HEK293 (cell line): Measurements from ENCODE around the gene MYO7B.

ENCODE experiments used
- CTCF ChIA-PET: fragments of 350-600 bp; formaldehyde crosslinking; extraction: SDS; loops from one replicate; lab custom pipeline; 2021; ENCODE audit warnings: antibody characterized with exemption; lab: Yijun Ruan, JAX
- POLR2A ChIA-PET: fragments of 300-600 bp; formaldehyde crosslinking; extraction: SDS; loops from one replicate; lab custom pipeline; 2020; ENCODE audit warnings: antibody characterized with exemption, inconsistent platforms; lab: Yijun Ruan, JAX
- H3K27ac ChIP-seq: fragments of 200-500 bp; sonication (Bioruptor generic); 2 replicates; pipeline ENCODE4 v1.5.1; 2014; ENCODE audit warnings: low read depth, low read length, control low read depth, inconsistent platforms; ENCODE audit errors: extremely low read depth
- H3K36me3 ChIP-seq, 2 experiments: fragments of 200-500 bp in 1 of 2; sonication (Bioruptor generic) in 1 of 2; 1 replicate in 1 of 2; 2 replicates in 1 of 2; pipeline ENCODE4 v1.5.1; 2014 to 2017; ENCODE audit warnings: inconsistent platforms in 2 of 2, low read length in 2 of 2; ENCODE audit not compliant: control insufficient read depth in 2 of 2, insufficient read depth in 1 of 2
- H3K4me1 ChIP-seq: fragments of 200-500 bp; sonication (Bioruptor generic); 2 replicates; pipeline ENCODE4 v1.5.1; 2014; ENCODE audit warnings: mild to moderate bottlenecking, low read length, inconsistent platforms; ENCODE audit not compliant: control insufficient read depth, insufficient read depth
- H3K4me3 ChIP-seq: 2 replicates; pipeline ENCODE4 v1.5.1; 2011; ENCODE audit warnings: low read depth, mild to moderate bottlenecking, control low read depth, low read length, moderate library complexity
- H3K9me3 ChIP-seq: fragments of 200-500 bp; sonication (Bioruptor generic); 2 replicates; pipeline ENCODE4 v1.5.1; 2014; ENCODE audit warnings: low read depth, low read length, inconsistent platforms; ENCODE audit not compliant: control insufficient read depth, insufficient read depth
- EGR2 ChIP-seq: fragments of 450-650 bp; formaldehyde crosslinking; IDR thresholded peaks from 2 replicates; pipeline ENCODE4 v1.5.1; 2016; ENCODE audit warnings: low read depth, missing biosample characterization, missing genetic modification characterization
- KLF9 ChIP-seq: fragments of 450-650 bp; formaldehyde crosslinking; IDR thresholded peaks from 2 replicates; pipeline ENCODE4 v1.5.1; 2016; ENCODE audit warnings: missing biosample characterization, missing genetic modification characterization, low read depth
- PBX3 ChIP-seq: sonication (generic); formaldehyde crosslinking; IDR thresholded peaks from 2 replicates; pipeline ENCODE4 v1.8.1; 2022; ENCODE audit warnings: mild to moderate bottlenecking, moderate library complexity, missing genetic modification reagents
- SALL2 ChIP-seq: fragments of 450-650 bp; formaldehyde crosslinking; IDR thresholded peaks from 2 replicates; pipeline ENCODE4 v1.5.0; 2017; ENCODE audit warnings: missing biosample characterization, mild to moderate bottlenecking, missing genetic modification characterization, borderline replicate concordance
- TCF7L2 ChIP-seq: IDR thresholded peaks from 2 replicates; pipeline ENCODE4 v1.6.1; 2011; ENCODE audit warnings: low read depth, mild to moderate bottlenecking, inconsistent platforms, low read length, moderate library complexity, borderline replicate concordance
- WT1 ChIP-seq: fragments of 450-650 bp; formaldehyde crosslinking; IDR thresholded peaks from 2 replicates; pipeline ENCODE4 v1.5.1; 2016; ENCODE audit warnings: missing biosample characterization, missing genetic modification characterization
- ZEB2 ChIP-seq: fragments of 450-650 bp; formaldehyde crosslinking; IDR thresholded peaks from 2 replicates; pipeline ENCODE4 v1.5.1; 2016; ENCODE audit warnings: missing biosample characterization, missing genetic modification characterization
- ZNF10 ChIP-seq: fragments of 450-650 bp; formaldehyde crosslinking; IDR thresholded peaks from 2 replicates; pipeline ENCODE4 v1.5.1; 2017; ENCODE audit warnings: missing biosample characterization, missing genetic modification characterization
- ZNF155 ChIP-seq: fragments of 450-650 bp; formaldehyde crosslinking; IDR thresholded peaks from 2 replicates; pipeline ENCODE4 v1.5.1; 2016; ENCODE audit warnings: missing biosample characterization, missing genetic modification characterization
- ZNF157 ChIP-seq: fragments of 450-650 bp; formaldehyde crosslinking; IDR thresholded peaks from 2 replicates; pipeline ENCODE4 v1.5.1; 2016; ENCODE audit warnings: missing biosample characterization, missing genetic modification characterization
- ZNF24 ChIP-seq: fragments of 450-650 bp; formaldehyde crosslinking; IDR thresholded peaks from 2 replicates; pipeline ENCODE4 v1.5.1; 2016; ENCODE audit warnings: missing biosample characterization, missing genetic modification characterization
- ZNF274 ChIP-seq, 2 experiments: fragments of 200-500 bp in 1 of 2; fragments of 450-650 bp in 1 of 2; sonication (Bioruptor generic) in 1 of 2; formaldehyde crosslinking in 1 of 2; IDR thresholded peaks; 2 replicates each; pipeline versions ENCODE4 v1.5.1 to v1.6.1; 2014 to 2016; ENCODE audit warnings: borderline replicate concordance in 1 of 2, inconsistent platforms in 1 of 2, low read length in 1 of 2, missing biosample characterization in 1 of 2, missing genetic modification characterization in 1 of 2
- ZNF302 ChIP-seq: fragments of 450-650 bp; formaldehyde crosslinking; IDR thresholded peaks from 2 replicates; pipeline ENCODE4 v1.5.1; 2016; ENCODE audit warnings: missing biosample characterization, missing genetic modification characterization, low read depth
- ZNF423 ChIP-seq: fragments of 450-650 bp; formaldehyde crosslinking; IDR thresholded peaks from 2 replicates; pipeline ENCODE4 v1.5.1; 2016; ENCODE audit warnings: missing biosample characterization, missing genetic modification characterization
- ZNF433 ChIP-seq: fragments of 450-650 bp; formaldehyde crosslinking; IDR thresholded peaks from 2 replicates; pipeline ENCODE4 v1.5.1; 2016; ENCODE audit warnings: missing biosample characterization, missing genetic modification characterization, low read depth
- ZNF514 ChIP-seq: fragments of 450-650 bp; formaldehyde crosslinking; IDR thresholded peaks from 2 replicates; pipeline ENCODE4 v1.5.1; 2016; ENCODE audit warnings: missing biosample characterization, missing genetic modification characterization
- ZNF571 ChIP-seq: fragments of 450-650 bp; formaldehyde crosslinking; IDR thresholded peaks from 2 replicates; pipeline ENCODE4 v1.5.0; 2017; ENCODE audit warnings: missing biosample characterization, missing genetic modification characterization
- ZNF623 ChIP-seq: fragments of 450-650 bp; formaldehyde crosslinking; IDR thresholded peaks from 2 replicates; pipeline ENCODE4 v1.5.1; 2016; ENCODE audit warnings: missing biosample characterization, missing genetic modification characterization
- ZNF664 ChIP-seq: fragments of 450-650 bp; formaldehyde crosslinking; IDR thresholded peaks from 2 replicates; pipeline ENCODE4 v1.5.1; 2016; ENCODE audit warnings: missing biosample characterization, missing genetic modification characterization
- ZNF701 ChIP-seq: fragments of 450-650 bp; formaldehyde crosslinking; IDR thresholded peaks from 2 replicates; pipeline ENCODE4 v1.5.1; 2016; ENCODE audit warnings: missing biosample characterization, missing genetic modification characterization
- ZNF76 ChIP-seq: fragments of 450-650 bp; formaldehyde crosslinking; IDR thresholded peaks from 2 replicates; pipeline ENCODE4; 2016; ENCODE audit warnings: low read depth, missing biosample characterization, missing genetic modification characterization, borderline replicate concordance
- TF ChIP-seq, protein P1 (sequence below): fragments of 450-650 bp; formaldehyde crosslinking; IDR thresholded peaks from 2 replicates; pipeline ENCODE4 v1.5.1; 2016; ENCODE audit warnings: missing biosample characterization, missing genetic modification characterization
- TF ChIP-seq, protein P2 (sequence below): fragments of 450-650 bp; formaldehyde crosslinking; IDR thresholded peaks from 2 replicates; pipeline ENCODE4 v1.5.1; 2017; ENCODE audit warnings: missing biosample characterization, missing genetic modification characterization
- TF ChIP-seq, protein P3 (sequence below): fragments of 450-650 bp; formaldehyde crosslinking; IDR thresholded peaks from 2 replicates; pipeline ENCODE4 v1.5.1; 2016; ENCODE audit warnings: missing biosample characterization, missing genetic modification characterization, low read depth

Gene MYO7B

DNA sequence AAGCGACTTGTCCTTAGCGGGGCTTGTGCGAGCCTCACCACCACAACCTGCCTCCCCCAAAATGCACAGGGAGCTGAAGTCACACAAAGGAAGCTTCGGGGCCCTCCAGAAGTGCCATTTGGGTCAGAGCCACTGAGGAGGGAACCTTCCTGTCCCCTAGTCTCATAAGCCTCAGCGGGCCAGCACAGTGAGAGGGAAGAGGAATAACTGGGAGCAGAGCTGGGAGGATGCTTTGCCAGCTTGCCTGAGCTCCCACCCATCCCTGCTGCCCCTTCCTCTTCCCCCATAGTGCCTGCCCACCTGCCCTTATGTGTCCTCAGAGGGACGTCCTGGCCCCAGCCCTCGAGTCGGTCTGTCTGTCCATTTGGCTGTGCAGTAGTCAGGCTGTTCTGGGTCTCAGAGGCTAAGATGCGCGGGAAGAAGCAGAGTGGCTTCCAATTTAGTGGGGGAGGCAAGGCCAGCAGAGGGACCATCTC, 58.7 kb downstream of the MYO7B start (continued):
- TF ChIP-seq, protein P1, sequence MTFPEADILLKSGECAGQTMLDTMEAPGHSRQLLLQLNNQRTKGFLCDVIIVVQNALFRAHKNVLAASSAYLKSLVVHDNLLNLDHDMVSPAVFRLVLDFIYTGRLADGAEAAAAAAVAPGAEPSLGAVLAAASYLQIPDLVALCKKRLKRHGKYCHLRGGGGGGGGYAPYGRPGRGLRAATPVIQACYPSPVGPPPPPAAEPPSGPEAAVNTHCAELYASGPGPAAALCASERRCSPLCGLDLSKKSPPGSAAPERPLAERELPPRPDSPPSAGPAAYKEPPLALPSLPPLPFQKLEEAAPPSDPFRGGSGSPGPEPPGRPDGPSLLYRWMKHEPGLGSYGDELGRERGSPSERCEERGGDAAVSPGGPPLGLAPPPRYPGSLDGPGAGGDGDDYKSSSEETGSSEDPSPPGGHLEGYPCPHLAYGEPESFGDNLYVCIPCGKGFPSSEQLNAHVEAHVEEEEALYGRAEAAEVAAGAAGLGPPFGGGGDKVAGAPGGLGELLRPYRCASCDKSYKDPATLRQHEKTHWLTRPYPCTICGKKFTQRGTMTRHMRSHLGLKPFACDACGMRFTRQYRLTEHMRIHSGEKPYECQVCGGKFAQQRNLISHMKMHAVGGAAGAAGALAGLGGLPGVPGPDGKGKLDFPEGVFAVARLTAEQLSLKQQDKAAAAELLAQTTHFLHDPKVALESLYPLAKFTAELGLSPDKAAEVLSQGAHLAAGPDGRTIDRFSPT (tag by site-specific recombination), result no peak
- no peak for TF ChIP-seq ZNF76 (tag by site-specific recombination)
- TF ChIP-seq, protein P2, sequence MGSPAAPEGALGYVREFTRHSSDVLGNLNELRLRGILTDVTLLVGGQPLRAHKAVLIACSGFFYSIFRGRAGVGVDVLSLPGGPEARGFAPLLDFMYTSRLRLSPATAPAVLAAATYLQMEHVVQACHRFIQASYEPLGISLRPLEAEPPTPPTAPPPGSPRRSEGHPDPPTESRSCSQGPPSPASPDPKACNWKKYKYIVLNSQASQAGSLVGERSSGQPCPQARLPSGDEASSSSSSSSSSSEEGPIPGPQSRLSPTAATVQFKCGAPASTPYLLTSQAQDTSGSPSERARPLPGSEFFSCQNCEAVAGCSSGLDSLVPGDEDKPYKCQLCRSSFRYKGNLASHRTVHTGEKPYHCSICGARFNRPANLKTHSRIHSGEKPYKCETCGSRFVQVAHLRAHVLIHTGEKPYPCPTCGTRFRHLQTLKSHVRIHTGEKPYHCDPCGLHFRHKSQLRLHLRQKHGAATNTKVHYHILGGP, result no peak
- TF ChIP-seq ZNF10 (tag by site-specific recombination), result no peak

DNA sequence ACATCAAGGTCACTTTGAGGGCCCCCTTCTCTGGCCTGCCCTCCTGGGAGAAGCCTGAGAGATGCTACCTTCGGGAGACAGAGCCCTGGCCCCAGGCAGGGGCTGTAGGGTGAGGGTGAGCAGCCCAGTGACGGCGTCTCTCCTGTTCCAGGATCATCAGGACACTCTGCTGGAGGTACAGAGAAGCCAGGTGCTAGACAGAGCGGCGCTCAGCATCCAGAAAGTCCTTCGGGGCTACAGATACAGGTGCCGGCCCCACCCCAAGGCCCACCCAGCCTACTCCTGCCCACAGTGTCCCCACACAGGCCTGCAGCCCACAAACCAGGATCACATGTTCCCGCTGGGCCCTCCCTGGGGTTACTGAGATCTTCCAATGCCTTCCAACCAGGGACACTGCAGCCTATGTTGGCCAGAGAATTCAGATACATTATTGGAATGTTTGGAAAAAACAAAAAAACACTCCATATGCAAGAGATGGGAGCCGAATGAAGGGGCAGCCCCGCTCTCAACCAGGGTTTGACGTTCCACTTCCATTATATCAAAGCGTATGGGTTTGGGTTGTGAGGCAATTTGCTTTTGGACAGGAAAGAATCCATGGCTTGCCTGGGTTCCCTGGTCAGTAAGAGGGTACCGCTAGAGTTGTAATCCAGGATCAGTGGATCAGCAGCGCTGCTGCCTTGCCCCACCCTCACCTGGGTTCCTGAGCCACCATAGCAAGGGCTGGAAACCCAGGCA, 61.0 kb downstream of the MYO7B start:
- Histone ChIP-seq H3K4me3 (no peak overlapping the region), H3K36me3 (no peaks in the 10 kb centered on the region), H3K4me1 (no peaks in the 10 kb centered on the region), H3K27ac (no peak overlapping the region), H3K9me3 (no peaks in the 10 kb centered on the region)
- POLR2A ChIA-PET, result no interaction called here
- CTCF ChIA-PET, result no interaction called here
- TF ChIP-seq ZNF302, result no peak
- TF ChIP-seq ZNF24, result no peak
- no peak for TF ChIP-seq ZNF157 (tag by site-specific recombination)
- TF ChIP-seq ZNF274 (IDR thresholded peaks at IDR 0.05; ENCODE audit: low read length), result no peak
- TF ChIP-seq ZNF274 (tag by site-specific recombination; IDR thresholded peaks at IDR 0.05; ENCODE audit: borderline replicate concordance), result no peak
- no peak for TF ChIP-seq ZNF514 (tag by site-specific recombination)
- no peak for TF ChIP-seq TCF7L2
- no peak for TF ChIP-seq EGR2 (tag by site-specific recombination)
- TF ChIP-seq SALL2 (tag by site-specific recombination), result no peak
- no peak for TF ChIP-seq ZEB2
- TF ChIP-seq ZNF433, result no peak
- TF ChIP-seq, protein P3, sequence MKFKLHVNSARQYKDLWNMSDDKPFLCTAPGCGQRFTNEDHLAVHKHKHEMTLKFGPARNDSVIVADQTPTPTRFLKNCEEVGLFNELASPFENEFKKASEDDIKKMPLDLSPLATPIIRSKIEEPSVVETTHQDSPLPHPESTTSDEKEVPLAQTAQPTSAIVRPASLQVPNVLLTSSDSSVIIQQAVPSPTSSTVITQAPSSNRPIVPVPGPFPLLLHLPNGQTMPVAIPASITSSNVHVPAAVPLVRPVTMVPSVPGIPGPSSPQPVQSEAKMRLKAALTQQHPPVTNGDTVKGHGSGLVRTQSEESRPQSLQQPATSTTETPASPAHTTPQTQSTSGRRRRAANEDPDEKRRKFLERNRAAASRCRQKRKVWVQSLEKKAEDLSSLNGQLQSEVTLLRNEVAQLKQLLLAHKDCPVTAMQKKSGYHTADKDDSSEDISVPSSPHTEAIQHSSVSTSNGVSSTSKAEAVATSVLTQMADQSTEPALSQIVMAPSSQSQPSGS (tag by site-specific recombination), result no peak
- no peak for TF ChIP-seq ZNF571 (tag by site-specific recombination)
- no peak for TF ChIP-seq ZNF155 (tag by site-specific recombination)
- TF ChIP-seq ZNF623, result no peak
- TF ChIP-seq ZNF664 (tag by site-specific recombination), result no peak
- TF ChIP-seq PBX3 (CRISPR knock-in tag), result no peak
- TF ChIP-seq KLF9, result no peak
- no peak for TF ChIP-seq WT1 (tag by site-specific recombination)
- TF ChIP-seq ZNF423, result no peak
- no peak for TF ChIP-seq ZNF701 (tag by site-specific recombination)
- TF ChIP-seq, all 188 proteins: peak for 0
